GM12878 (cell line): ENCODE results near the gene RAB25. TPM values are rescaled to one million over a fixed set of nuclear protein-coding genes. Genes with fewer than 3 reads are reported as not detected.
A peak's percentile ranks its signal among the peaks of the same experiment; 100 is the strongest.

ENCODE experiments used
- BHLHE40 ChIP-seq, 2 experiments: fragments of 450-650 bp in 1 of 2; IDR thresholded peaks; 2 replicates each; pipeline ENCODE4 v1.6.1; 2011 to 2017; ENCODE audit warnings: low read depth in 2 of 2, borderline replicate concordance in 1 of 2, improper control_type of control experiment in 1 of 2, low read length in 1 of 2, mild to moderate bottlenecking in 1 of 2
- BMI1 ChIP-seq: fragments of 450-650 bp; IDR thresholded peaks from 2 replicates; pipeline ENCODE4 v1.6.1; 2016; ENCODE audit warnings: mild to moderate bottlenecking, moderate library complexity, borderline replicate concordance
- CREB1 ChIP-seq: IDR thresholded peaks from 2 replicates; pipeline ENCODE4 v1.6.1; 2012; ENCODE audit warnings: low read depth, mild to moderate bottlenecking, inconsistent platforms
- EED ChIP-seq: sonication (generic); IDR thresholded peaks from 2 replicates; pipeline ENCODE4 v1.6.1; 2016; ENCODE audit warnings: antibody characterized with exemption, low read depth
- ESRRA ChIP-seq: IDR thresholded peaks from 2 replicates; pipeline ENCODE4 v1.6.1; 2012; ENCODE audit warnings: mild to moderate bottlenecking, low read length, improper control_type of control experiment
- IRF4 ChIP-seq: IDR thresholded peaks from 2 replicates; pipeline ENCODE4 v1.6.1; 2011; ENCODE audit warnings: low read depth, low read length
- MEF2A ChIP-seq: IDR thresholded peaks from 2 replicates; pipeline ENCODE4 v1.6.1; 2011; ENCODE audit warnings: low read depth, mild to moderate bottlenecking, low read length, moderate library complexity; ENCODE audit not compliant: insufficient read depth
- MTA3 ChIP-seq: IDR thresholded peaks from 2 replicates; pipeline ENCODE4 v1.6.1; 2012; ENCODE audit warnings: low read length, inconsistent platforms, borderline replicate concordance
- NBN ChIP-seq: fragments of 450-650 bp; IDR thresholded peaks from 2 replicates; pipeline ENCODE4 v1.6.1; 2016
- NFXL1 ChIP-seq: fragments of 450-650 bp; IDR thresholded peaks from 2 replicates; pipeline ENCODE4 v1.6.1; 2017; ENCODE audit warnings: antibody characterized with exemption, mild to moderate bottlenecking, borderline replicate concordance
- NFYA ChIP-seq: IDR thresholded peaks from 2 replicates; pipeline ENCODE4 v1.6.1; 2011; ENCODE audit warnings: low read depth, mild to moderate bottlenecking, low read length, improper control_type of control experiment, borderline replicate concordance
- RAD21 ChIP-seq: IDR thresholded peaks from 2 replicates; pipeline ENCODE4 v1.6.1; 2011; ENCODE audit warnings: mild to moderate bottlenecking, low read depth, low read length, moderate library complexity; ENCODE audit not compliant: insufficient read depth
- RCOR1 ChIP-seq: conservative IDR thresholded peaks from 2 replicates; pipeline ENCODE4 v1.6.1; 2012; ENCODE audit warnings: low read depth, low read length, improper control_type of control experiment
- SRF ChIP-seq, 2 experiments: IDR thresholded peaks; 2 replicates each; pipeline ENCODE4 v1.6.1; 2011; ENCODE audit warnings: low read depth in 2 of 2, low read length in 2 of 2, mild to moderate bottlenecking in 1 of 2, moderate library complexity in 1 of 2
- STAT3 ChIP-seq: IDR thresholded peaks from 2 replicates; pipeline ENCODE4 v1.6.1; 2011; ENCODE audit warnings: low read depth, low read length, improper control_type of control experiment
- SUZ12 ChIP-seq: fragments of 200-600 bp; sonication (generic); IDR thresholded peaks from one replicate; pipeline ENCODE4 v1.6.1; 2018; ENCODE audit warnings: antibody characterized with exemption, mild to moderate bottlenecking; ENCODE audit not compliant: unreplicated experiment
- TAF1 ChIP-seq: IDR thresholded peaks from 2 replicates; pipeline ENCODE4 v1.6.1; 2011; ENCODE audit warnings: mild to moderate bottlenecking, low read depth, low read length, borderline replicate concordance
- YY1 ChIP-seq: IDR thresholded peaks from 2 replicates; pipeline ENCODE4 v1.6.1; 2011; ENCODE audit warnings: low read depth, mild to moderate bottlenecking, low read length
- polyA plus RNA-seq, 11 experiments: library from polyadenylated mRNA; depleted of rRNA in 4 of 11; unstranded in 6 of 11; stranded (reverse) in 5 of 11; fragments of >200 nt; fragmentation: Nextera tagmentation in 4 of 11; fragmentation: Illumina TruSeq in 1 of 11; extraction: Ambion mirVana in 4 of 11; extraction: Trizol in 1 of 11; gene quantifications; 1 replicate in 1 of 11; 2 replicates in 10 of 11; pipeline versions ENCODE4 v1.2.1 to v1.2.3, GENCODE V29; 2011 to 2016; ENCODE audit warnings: inconsistent platforms in 2 of 11, missing spikeins in 2 of 11, low read depth in 1 of 11
- total RNA-seq, 4 experiments: library from RNA; depleted of rRNA in 3 of 4; stranded (reverse); fragments of >200 nt in 3 of 4; fragmentation: Illumina TruSeq in 1 of 4; extraction: Trizol in 1 of 4; gene quantifications; 2 replicates each; pipeline versions ENCODE4 v1.2.1 to v1.2.3, GENCODE V29; 2013 to 2021
- TF ChIP-seq, protein P1 (sequence below): fragments of 450-650 bp; IDR thresholded peaks from 2 replicates; pipeline ENCODE4 v1.6.1; 2017; ENCODE audit warnings: antibody characterized with exemption, mild to moderate bottlenecking, moderate library complexity
- TF ChIP-seq, protein P2 (sequence below): IDR thresholded peaks from 2 replicates; pipeline ENCODE4 v1.6.1; 2012; ENCODE audit warnings: low read depth, low read length, improper control_type of control experiment
- TF ChIP-seq, protein P3 (sequence below): fragments of 450-650 bp; IDR thresholded peaks from 2 replicates; pipeline ENCODE4 v1.6.1; 2018; ENCODE audit warnings: mild to moderate bottlenecking, low read depth, moderate library complexity; ENCODE audit not compliant: partially characterized antibody
- TF ChIP-seq, protein P4 (sequence below): fragments of 450-650 bp; IDR thresholded peaks from 2 replicates; pipeline ENCODE4 v1.6.1; 2017; ENCODE audit warnings: mild to moderate bottlenecking, moderate library complexity

Gene RAB25
- total and polyA plus RNA-seq, 10 of the 15 experiments (the other 5 are each of a cell fraction or from before 2014, with no cell fraction given) = 0.16 to 0.36 (median 0.22) TPM; not detected in 7

GRCh38 chr1:156090840-156091188 is 29.9 kb downstream of the RAB25 start (continued):
- TF ChIP-seq MEF2A = no peak
- TF ChIP-seq IRF4 = 0 out of 2 replicates have a peak, but pooled peaks have one; percentile 20
- TF ChIP-seq NFXL1 = no peak
- TF ChIP-seq, protein P1, sequence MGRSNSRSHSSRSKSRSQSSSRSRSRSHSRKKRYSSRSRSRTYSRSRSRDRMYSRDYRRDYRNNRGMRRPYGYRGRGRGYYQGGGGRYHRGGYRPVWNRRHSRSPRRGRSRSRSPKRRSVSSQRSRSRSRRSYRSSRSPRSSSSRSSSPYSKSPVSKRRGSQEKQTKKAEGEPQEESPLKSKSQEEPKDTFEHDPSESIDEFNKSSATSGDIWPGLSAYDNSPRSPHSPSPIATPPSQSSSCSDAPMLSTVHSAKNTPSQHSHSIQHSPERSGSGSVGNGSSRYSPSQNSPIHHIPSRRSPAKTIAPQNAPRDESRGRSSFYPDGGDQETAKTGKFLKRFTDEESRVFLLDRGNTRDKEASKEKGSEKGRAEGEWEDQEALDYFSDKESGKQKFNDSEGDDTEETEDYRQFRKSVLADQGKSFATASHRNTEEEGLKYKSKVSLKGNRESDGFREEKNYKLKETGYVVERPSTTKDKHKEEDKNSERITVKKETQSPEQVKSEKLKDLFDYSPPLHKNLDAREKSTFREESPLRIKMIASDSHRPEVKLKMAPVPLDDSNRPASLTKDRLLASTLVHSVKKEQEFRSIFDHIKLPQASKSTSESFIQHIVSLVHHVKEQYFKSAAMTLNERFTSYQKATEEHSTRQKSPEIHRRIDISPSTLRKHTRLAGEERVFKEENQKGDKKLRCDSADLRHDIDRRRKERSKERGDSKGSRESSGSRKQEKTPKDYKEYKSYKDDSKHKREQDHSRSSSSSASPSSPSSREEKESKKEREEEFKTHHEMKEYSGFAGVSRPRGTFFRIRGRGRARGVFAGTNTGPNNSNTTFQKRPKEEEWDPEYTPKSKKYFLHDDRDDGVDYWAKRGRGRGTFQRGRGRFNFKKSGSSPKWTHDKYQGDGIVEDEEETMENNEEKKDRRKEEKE = no peak
- TF ChIP-seq STAT3 = no peak
- no peak for TF ChIP-seq RCOR1
- no peak for TF ChIP-seq ESRRA
- TF ChIP-seq, protein P2, sequence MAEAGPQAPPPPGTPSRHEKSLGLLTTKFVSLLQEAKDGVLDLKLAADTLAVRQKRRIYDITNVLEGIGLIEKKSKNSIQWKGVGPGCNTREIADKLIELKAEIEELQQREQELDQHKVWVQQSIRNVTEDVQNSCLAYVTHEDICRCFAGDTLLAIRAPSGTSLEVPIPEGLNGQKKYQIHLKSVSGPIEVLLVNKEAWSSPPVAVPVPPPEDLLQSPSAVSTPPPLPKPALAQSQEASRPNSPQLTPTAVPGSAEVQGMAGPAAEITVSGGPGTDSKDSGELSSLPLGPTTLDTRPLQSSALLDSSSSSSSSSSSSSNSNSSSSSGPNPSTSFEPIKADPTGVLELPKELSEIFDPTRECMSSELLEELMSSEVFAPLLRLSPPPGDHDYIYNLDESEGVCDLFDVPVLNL = no peak
- no peak for TF ChIP-seq EED
- no peak for TF ChIP-seq CREB1
- TF ChIP-seq, protein P3, sequence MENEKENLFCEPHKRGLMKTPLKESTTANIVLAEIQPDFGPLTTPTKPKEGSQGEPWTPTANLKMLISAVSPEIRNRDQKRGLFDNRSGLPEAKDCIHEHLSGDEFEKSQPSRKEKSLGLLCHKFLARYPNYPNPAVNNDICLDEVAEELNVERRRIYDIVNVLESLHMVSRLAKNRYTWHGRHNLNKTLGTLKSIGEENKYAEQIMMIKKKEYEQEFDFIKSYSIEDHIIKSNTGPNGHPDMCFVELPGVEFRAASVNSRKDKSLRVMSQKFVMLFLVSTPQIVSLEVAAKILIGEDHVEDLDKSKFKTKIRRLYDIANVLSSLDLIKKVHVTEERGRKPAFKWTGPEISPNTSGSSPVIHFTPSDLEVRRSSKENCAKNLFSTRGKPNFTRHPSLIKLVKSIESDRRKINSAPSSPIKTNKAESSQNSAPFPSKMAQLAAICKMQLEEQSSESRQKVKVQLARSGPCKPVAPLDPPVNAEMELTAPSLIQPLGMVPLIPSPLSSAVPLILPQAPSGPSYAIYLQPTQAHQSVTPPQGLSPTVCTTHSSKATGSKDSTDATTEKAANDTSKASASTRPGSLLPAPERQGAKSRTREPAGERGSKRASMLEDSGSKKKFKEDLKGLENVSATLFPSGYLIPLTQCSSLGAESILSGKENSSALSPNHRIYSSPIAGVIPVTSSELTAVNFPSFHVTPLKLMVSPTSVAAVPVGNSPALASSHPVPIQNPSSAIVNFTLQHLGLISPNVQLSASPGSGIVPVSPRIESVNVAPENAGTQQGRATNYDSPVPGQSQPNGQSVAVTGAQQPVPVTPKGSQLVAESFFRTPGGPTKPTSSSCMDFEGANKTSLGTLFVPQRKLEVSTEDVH = no peak
- TF ChIP-seq SUZ12 = no peak
- no peak for TF ChIP-seq MTA3
- TF ChIP-seq, protein P4, sequence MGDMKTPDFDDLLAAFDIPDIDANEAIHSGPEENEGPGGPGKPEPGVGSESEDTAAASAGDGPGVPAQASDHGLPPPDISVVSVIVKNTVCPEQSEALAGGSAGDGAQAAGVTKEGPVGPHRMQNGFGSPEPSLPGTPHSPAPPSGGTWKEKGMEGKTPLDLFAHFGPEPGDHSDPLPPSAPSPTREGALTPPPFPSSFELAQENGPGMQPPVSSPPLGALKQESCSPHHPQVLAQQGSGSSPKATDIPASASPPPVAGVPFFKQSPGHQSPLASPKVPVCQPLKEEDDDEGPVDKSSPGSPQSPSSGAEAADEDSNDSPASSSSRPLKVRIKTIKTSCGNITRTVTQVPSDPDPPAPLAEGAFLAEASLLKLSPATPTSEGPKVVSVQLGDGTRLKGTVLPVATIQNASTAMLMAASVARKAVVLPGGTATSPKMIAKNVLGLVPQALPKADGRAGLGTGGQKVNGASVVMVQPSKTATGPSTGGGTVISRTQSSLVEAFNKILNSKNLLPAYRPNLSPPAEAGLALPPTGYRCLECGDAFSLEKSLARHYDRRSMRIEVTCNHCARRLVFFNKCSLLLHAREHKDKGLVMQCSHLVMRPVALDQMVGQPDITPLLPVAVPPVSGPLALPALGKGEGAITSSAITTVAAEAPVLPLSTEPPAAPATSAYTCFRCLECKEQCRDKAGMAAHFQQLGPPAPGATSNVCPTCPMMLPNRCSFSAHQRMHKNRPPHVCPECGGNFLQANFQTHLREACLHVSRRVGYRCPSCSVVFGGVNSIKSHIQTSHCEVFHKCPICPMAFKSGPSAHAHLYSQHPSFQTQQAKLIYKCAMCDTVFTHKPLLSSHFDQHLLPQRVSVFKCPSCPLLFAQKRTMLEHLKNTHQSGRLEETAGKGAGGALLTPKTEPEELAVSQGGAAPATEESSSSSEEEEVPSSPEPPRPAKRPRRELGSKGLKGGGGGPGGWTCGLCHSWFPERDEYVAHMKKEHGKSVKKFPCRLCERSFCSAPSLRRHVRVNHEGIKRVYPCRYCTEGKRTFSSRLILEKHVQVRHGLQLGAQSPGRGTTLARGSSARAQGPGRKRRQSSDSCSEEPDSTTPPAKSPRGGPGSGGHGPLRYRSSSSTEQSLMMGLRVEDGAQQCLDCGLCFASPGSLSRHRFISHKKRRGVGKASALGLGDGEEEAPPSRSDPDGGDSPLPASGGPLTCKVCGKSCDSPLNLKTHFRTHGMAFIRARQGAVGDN = no peak
- 0 out of 2 replicates have a peak, but pooled peaks have one; percentile 33 for TF ChIP-seq NBN
- TF ChIP-seq BHLHE40 (IDR thresholded peaks at IDR 0.05; ENCODE audit: borderline replicate concordance in 1 of 2, low read depth in 2 of 2, low read length in 1 of 2) = no peak
- no peak for TF ChIP-seq SRF (IDR thresholded peaks at IDR 0.05; ENCODE audit: low read depth in 2 of 2, low read length in 2 of 2)
- TF ChIP-seq RAD21 = peak; percentile 92
- TF ChIP-seq NFYA = no peak
- peak; percentile 73 for TF ChIP-seq YY1
- no peak for TF ChIP-seq BMI1
- no peak for TF ChIP-seq TAF1
